ENCODE results near the gene UROC1. TPM values are rescaled to one million over a fixed set of nuclear protein-coding genes. Genes with fewer than 3 reads are reported as not detected.

The UROC1 gene
- total RNA-seq, 1 experiment from 2014 or later = not detected

DNA sequence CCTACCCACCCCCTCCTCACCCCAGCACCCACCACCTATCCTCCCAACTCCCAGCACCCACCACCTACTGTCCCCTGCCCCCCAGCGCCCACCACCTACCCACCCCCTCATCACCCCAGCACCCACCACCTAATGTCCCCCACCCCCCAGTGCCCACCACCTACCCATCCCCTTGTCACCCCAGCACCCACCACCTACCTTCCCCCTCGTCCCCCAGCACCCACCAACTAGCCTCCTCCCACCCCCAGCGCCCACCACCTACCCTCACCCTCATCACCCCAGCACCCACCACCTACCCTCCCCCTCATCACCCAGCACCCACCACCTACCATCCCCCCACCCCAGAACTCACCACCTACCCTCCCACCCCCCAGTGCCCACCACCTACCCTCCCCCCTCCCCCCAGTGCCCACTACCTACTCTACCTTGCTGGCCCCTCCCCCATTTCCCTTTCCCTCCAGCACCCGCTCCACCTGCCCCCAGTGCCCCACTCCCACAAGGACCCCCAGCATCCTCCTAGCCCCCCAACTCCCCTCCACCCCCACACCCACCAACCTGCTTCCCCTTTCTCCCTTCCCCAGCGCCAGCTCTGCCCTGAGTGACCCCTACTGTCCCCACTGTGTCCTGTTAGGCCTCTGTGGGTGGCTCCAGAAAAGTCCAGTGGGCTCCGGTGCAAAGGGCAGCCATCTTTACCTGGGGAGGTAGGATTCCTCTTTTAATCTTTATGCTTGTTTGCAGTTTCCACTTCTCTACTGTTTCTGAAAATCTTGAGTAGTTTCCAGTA, 1.2 kb downstream of the UROC1 start:
- Histone ChIP-seq H3K9me3 (ENCODE audit: control insufficient read depth in 1 of 2, insufficient read depth in 1 of 2, low read depth in 1 of 2, low read length in 2 of 2) (no peaks in the 10 kb centered on the region), H3K9ac (ENCODE audit: low read length) (no peak overlapping the region), H3K36me3 (ENCODE audit: control insufficient read depth in 1 of 2, insufficient read depth in 2 of 2, low read length in 2 of 2) (no peaks in the 10 kb centered on the region), H3K4me1 (ENCODE audit: control insufficient read depth in 1 of 2, insufficient read depth in 2 of 2, low read length in 2 of 2) (no peaks in the 10 kb centered on the region; a peak in 1 of 4 replicates), H3K27ac (ENCODE audit: low read depth, low read length) (no peak overlapping the region), H3K4me2 (ENCODE audit: low read length) (no peak overlapping the region), H2AFZ (ENCODE audit: low read depth, low read length, poor library complexity, severe bottlenecking) (no peak overlapping the region), H3K4me3 (replicated peaks in 1 of 2; ENCODE audit: low read depth in 1 of 2, low read length in 2 of 2) (no peak overlapping the region), H4K20me1 (ENCODE audit: insufficient read depth) (no peaks in the 10 kb centered on the region), H3K27me3 (ENCODE audit: insufficient read depth, low read length) (no peaks in the 10 kb centered on the region), H3K79me2 (ENCODE audit: insufficient read depth, low read length) (no peaks in the 10 kb centered on the region), H3K9me2 (ENCODE audit: insufficient read depth) (no peaks in the 10 kb centered on the region)
- intact Hi-C loops (cut with micrococcal nuclease) = no loop called here
- CTCF ChIA-PET = no interaction called here
- ATAC-seq = no peak
- TF ChIP-seq REST (IDR thresholded peaks at IDR 0.05; ENCODE audit: low read depth) (no peak), ELF1 (IDR thresholded peaks at IDR 0.05; ENCODE audit: borderline replicate concordance, low read depth) (no peak), ZBTB33 (IDR thresholded peaks at IDR 0.05; ENCODE audit: extremely low read depth, insufficient replicate concordance, low read length) (no peak), JUND (IDR thresholded peaks at IDR 0.05) (no peak), POLR2AphosphoS5 (IDR thresholded peaks at IDR 0.05; ENCODE audit: low read depth, low read length) (no peak), YY1 (IDR thresholded peaks at IDR 0.05; ENCODE audit: extremely low read depth, insufficient replicate concordance, low read depth, low read length) (no peak), ZNF274 (IDR thresholded peaks at IDR 0.05; ENCODE audit: low read depth, low read length) (no peak), ZFX (IDR thresholded peaks at IDR 0.05) (no peak), POLR2A (IDR thresholded peaks at IDR 0.05; ENCODE audit: borderline replicate concordance, extremely low read depth, insufficient read depth, insufficient read length) (no peak), TCF7L2 (IDR thresholded peaks at IDR 0.05; ENCODE audit: borderline replicate concordance, extremely low read depth, insufficient read depth, insufficient read length) (no peak), FOSL1 (IDR thresholded peaks at IDR 0.05; ENCODE audit: low read depth) (no peak)
- TF ChIP-seq, protein P1, sequence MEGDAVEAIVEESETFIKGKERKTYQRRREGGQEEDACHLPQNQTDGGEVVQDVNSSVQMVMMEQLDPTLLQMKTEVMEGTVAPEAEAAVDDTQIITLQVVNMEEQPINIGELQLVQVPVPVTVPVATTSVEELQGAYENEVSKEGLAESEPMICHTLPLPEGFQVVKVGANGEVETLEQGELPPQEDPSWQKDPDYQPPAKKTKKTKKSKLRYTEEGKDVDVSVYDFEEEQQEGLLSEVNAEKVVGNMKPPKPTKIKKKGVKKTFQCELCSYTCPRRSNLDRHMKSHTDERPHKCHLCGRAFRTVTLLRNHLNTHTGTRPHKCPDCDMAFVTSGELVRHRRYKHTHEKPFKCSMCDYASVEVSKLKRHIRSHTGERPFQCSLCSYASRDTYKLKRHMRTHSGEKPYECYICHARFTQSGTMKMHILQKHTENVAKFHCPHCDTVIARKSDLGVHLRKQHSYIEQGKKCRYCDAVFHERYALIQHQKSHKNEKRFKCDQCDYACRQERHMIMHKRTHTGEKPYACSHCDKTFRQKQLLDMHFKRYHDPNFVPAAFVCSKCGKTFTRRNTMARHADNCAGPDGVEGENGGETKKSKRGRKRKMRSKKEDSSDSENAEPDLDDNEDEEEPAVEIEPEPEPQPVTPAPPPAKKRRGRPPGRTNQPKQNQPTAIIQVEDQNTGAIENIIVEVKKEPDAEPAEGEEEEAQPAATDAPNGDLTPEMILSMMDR (IDR thresholded peaks at IDR 0.05 in 2 of 3, conservative IDR thresholded peaks at IDR 0.05 in 1 of 3; ENCODE audit: borderline replicate concordance in 1 of 3, insufficient read depth in 1 of 3, low read depth in 2 of 3, low read length in 2 of 3) = no peak
- RAD21 ChIA-PET (ENCODE audit: low non-redundant PET in 1 of 2, low total read pairs in 2 of 2, uncharacterized antibody in 2 of 2, unreplicated experiment in 2 of 2) = no interaction called here
- DNase-seq (ENCODE audit: low read depth, low spot score) = no peak
- POLR2A ChIA-PET = no interaction called here
- BruUV-seq (replicated peaks) = no TSS peak

Measured in HCT116 (cell line).